IgD-negative memory B cell (primary cell): ENCODE results near the gene M6PR. TPM values are rescaled to one million over a fixed set of nuclear protein-coding genes. Genes with fewer than 3 reads are reported as not detected.

Experiments
- H3K27ac Mint-ChIP-seq, 3 donors: one replicate each; pipeline ENCODE4 v1.8.0; 2020 to 2022; ENCODE audit warnings: mild to moderate bottlenecking in 3 of 3, mixed read lengths in 3 of 3, moderate library complexity in 1 of 3
- H3K27me3 Mint-ChIP-seq: one replicate; pipeline ENCODE4 v1.8.0; 2021; ENCODE audit warnings: mixed read lengths
- H3K36me3 Mint-ChIP-seq: one replicate; pipeline ENCODE4 v1.8.0; 2020; ENCODE audit warnings: mild to moderate bottlenecking, mixed read lengths
- H3K4me1 Mint-ChIP-seq, 3 donors: one replicate each; pipeline ENCODE4 v1.8.0; 2020 to 2022; ENCODE audit warnings: mixed read lengths in 3 of 3, mild to moderate bottlenecking in 1 of 3
- H3K4me3 Mint-ChIP-seq, 4 donors: one replicate each; pipeline ENCODE4 v1.8.0; 2020 to 2022; ENCODE audit warnings: mild to moderate bottlenecking in 4 of 4, mixed read lengths in 4 of 4, moderate library complexity in 3 of 4
- H3K9me3 Mint-ChIP-seq, 3 donors: one replicate each; pipeline ENCODE4 v1.8.0; 2020 to 2021; ENCODE audit warnings: mixed read lengths in 3 of 3, mild to moderate bottlenecking in 1 of 3
- polyA plus RNA-seq: library from polyadenylated mRNA; unstranded; fragments of 300-500 nt; fragmentation: Illumina TruSeq; gene quantifications from one replicate; pipeline ENCODE4 v1.2.3, GENCODE V29; 2021

M6PR gene
- polyA plus RNA-seq = 186 TPM

DNA sequence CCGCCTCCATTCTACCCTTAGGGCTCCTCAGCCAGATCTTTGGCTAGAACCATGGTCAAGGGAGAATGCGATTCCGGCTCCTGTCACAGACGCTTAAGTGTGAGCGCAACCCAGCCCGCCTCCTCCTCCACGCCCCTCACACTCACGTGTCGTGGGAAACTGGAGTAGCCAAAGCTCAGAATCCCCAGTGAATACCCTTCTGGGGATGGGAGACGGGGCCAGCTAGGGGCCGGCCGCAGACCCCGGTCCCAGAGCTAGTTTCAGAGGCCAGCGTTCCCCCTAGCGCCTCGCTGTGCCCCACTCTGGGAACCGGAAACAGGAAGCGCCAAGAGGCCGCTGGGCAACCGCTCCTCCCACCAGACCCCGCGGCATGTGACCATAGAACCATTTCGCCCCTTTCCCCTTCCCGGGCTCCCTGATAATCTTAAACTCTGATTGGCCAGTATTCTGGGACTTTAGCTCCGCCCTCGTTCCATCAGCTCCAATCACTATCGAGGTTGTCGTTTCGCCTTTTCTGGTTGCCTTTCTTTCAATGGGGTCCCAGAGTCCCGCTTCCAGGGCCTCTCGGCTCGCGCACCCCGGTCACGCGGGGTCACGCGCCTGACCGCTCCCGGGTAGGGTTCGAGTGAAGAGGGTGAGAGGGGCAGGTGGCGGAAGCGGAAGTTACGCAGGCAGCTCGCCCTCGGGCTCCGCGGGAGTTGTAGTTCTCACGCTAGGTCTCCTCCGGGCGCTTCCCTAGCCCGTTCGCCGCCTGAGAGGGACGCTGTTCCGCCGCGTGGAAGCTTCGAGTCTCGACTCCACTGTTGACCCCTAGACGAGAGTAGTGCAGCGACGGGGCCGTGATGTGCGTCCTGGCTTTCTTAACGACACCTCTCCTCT is at the start of gene M6PR:
M6PR (minus strand) TSS at position 304 of the 879 bp plus-strand sequence. CDS start 3,241 bp downstream, outside the sequence.
- peaks cover 10% of the 10 kb centered on the region for H3K36me3 Mint-ChIP-seq
- peaks cover 27 to 44% (median 42%) of the 10 kb centered on the region in 3 donors for H3K4me1 Mint-ChIP-seq
- H3K27me3 Mint-ChIP-seq = no peaks in the 10 kb centered on the region
- peaks cover 0 to 7% (median 2%) of the 10 kb centered on the region in 3 donors for H3K9me3 Mint-ChIP-seq
- peak within 1 kb of the TSS; percentile 93 to 98 (median 96) for H3K4me3 Mint-ChIP-seq
- peak within 1 kb of the TSS; percentile 84 to 99 (median 95) for H3K27ac Mint-ChIP-seq

- Mint-ChIP-seq H3K36me3 (peaks cover 2% of the 10 kb centered on the region), H3K4me1 (no peaks in the 10 kb centered on the region), H3K9me3 (no peaks in the 10 kb centered on the region), H3K27ac (peak overlapping the region in 1 of 3 donors; percentile 37), H3K4me3 (peak overlapping the region in 1 of 4 donors; percentile 33), H3K27me3 (no peaks in the 10 kb centered on the region)
Measured at GRCh38 chr12:8996682-8997405, 47.4 kb upstream of the M6PR start.

DNA sequence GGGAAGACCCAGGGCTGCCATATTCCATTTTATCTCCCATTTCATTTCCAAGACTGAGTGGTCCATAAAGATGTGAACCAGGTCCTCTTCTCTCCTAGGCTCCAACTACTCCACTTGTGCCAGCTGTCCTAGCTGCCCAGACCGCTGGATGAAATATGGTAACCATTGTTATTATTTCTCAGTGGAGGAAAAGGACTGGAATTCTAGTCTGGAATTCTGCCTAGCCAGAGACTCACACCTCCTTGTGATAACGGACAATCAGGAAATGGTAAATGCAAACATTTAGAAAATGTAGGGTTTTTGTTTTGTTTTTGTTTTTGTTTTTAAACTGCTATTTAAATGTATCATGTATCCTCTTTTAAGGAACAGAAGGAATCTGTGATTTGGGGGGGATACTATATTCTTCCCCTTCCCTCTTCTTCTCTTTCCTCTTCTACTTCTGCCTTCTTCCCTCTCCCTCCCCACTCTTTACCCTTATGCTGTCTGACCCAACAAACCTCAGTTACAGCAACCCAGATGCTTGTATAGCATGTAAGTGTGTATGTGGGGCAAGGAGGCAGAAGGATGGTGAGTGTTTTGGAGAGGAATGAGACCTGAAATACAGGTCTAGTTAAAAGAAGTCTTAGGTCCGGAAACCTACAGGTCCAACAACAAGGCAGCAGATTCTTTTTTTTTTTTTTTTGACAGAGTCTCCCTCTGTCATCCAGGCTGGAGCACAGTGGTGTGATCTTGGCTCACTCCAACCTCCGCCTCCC is 45.8 kb upstream of the M6PR start:
- H3K4me1 Mint-ChIP-seq = no peaks in the 10 kb centered on the region
- no peaks in the 10 kb centered on the region for H3K27me3 Mint-ChIP-seq
- no peaks in the 10 kb centered on the region for H3K9me3 Mint-ChIP-seq
- peak overlapping the region in 1 of 3 donors; percentile 25 for H3K27ac Mint-ChIP-seq
- H3K36me3 Mint-ChIP-seq = peaks cover 2% of the 10 kb centered on the region
- H3K4me3 Mint-ChIP-seq = peak overlapping the region in 1 of 4 donors; percentile 49

GRCh38 chr12:8993827-8994226 is 44.4 kb upstream of the M6PR start:
- Mint-ChIP-seq H3K27me3 (no peaks in the 10 kb centered on the region), H3K36me3 (peaks cover 2% of the 10 kb centered on the region), H3K27ac (no peak overlapping the region), H3K4me1 (peaks cover 4 to 11% (median 4%) of the 10 kb centered on the region in 3 donors), H3K4me3 (no peak overlapping the region), H3K9me3 (no peaks in the 10 kb centered on the region)

DNA sequence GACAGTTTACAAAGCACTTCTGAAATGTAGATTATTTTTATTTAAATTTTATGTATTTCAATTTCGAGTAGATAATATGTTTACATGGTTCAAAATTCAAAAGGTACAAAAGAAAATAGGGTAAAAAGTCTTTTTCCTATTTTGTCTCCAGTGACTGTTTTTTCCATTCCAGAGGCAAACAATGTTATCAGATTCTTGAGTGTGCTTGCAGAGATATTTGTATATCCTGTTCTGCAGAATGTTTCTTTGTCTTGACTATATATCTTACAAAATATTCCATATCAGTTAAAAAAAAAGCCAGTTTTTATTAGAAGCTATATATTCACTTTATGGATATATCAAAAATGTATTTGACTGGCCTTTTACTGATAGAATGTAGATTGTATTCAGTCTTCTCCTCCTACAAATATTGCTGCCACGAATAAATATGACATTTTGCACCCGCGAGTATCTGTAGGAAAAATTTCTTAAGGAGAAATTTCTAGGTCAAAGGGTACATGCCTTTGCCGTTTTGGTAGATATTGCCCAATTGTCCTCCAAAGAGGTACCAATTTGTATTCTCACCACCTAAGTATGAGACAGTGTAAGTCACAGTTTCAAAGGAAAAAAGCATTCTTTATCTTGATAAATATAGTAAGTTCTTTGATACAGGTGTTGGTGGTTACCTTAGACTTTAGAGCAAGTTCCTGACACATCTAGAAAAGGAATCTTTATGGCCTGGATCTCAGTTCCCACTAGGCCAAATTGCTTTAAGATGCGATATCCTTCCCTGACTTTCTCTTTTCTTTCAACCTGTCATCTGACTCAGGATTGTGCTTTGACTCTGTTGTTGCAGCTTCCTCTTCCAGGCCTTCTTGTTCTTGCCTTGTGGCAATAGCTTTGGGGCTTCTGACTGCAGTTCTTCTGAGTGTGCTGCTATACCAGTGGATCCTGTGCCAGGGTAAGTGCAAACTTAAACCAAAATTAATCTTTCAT is 42.2 kb upstream of the M6PR start:
- Mint-ChIP-seq H3K4me1 (peaks cover 9 to 21% (median 14%) of the 10 kb centered on the region in 3 donors), H3K9me3 (no peaks in the 10 kb centered on the region), H3K36me3 (peaks cover 2% of the 10 kb centered on the region), H3K4me3 (peak overlapping the region in 1 of 4 donors; percentile 24), H3K27ac (no peak overlapping the region), H3K27me3 (no peaks in the 10 kb centered on the region)

DNA sequence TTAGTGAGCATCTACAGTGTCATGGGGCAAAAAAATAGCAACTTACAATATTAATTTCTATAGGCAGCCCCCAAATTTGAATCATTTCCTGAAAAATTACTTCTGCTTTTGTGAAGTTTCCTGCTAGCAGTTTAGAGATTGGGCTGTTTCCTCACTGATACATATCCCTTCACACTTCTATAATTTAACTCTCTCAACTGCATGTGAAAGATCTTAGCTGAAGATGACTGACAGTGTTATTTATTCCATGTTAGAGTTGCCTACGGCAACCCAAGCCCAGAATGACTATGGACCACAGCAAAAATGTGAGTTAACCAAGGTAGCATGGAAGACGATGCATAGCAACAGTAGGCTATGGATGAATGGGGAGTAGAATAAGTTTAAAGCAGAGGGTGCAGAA is 40.0 kb upstream of the M6PR start, which contains the start of gene KLRG1:
KLRG1 (plus strand) TSS at position 134 of the 400 bp plus-strand sequence; CDS start at position 224, 90 bp downstream.
- H3K36me3 Mint-ChIP-seq = no peaks in the 10 kb centered on the region
- H3K27me3 Mint-ChIP-seq = no peaks in the 10 kb centered on the region
- peak within 1 kb of the TSS in 3 of 4 donors; percentile 32 to 76 (median 47) for H3K4me3 Mint-ChIP-seq
- H3K4me1 Mint-ChIP-seq = peaks cover 9 to 21% (median 14%) of the 10 kb centered on the region in 3 donors
- H3K9me3 Mint-ChIP-seq = no peaks in the 10 kb centered on the region
- H3K27ac Mint-ChIP-seq = peak within 1 kb of the TSS in 2 of 3 donors; percentile 9 to 42

DNA sequence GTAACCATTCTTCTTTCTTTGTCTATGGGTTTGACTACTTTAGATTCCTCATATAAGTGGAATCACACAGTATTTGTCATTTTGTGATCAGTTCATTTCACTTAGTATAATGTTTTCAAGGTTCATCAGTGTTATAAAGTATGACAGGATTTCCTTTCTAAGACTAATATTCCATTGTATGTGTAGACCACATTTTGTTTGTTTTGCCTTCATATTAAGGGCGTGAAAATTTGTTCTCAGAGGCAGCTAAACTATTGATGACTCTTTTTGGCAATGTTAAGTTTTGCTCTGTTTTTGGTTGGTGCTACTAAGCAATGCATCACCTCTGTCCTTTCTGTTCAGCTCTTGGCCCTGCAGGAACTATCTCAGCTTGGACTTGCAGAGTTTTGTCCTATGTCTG is 38.2 kb upstream of the M6PR start:
- peaks cover 9 to 21% (median 14%) of the 10 kb centered on the region in 3 donors for H3K4me1 Mint-ChIP-seq
- no peaks in the 10 kb centered on the region for H3K9me3 Mint-ChIP-seq
- no peaks in the 10 kb centered on the region for H3K36me3 Mint-ChIP-seq
- no peak overlapping the region for H3K27ac Mint-ChIP-seq
- H3K27me3 Mint-ChIP-seq = no peaks in the 10 kb centered on the region
- H3K4me3 Mint-ChIP-seq = peak overlapping the region in 2 of 4 donors; percentile 19 to 69

- H3K9me3 Mint-ChIP-seq = no peaks in the 10 kb centered on the region
- no peaks in the 10 kb centered on the region for H3K27me3 Mint-ChIP-seq
- no peak overlapping the region for H3K4me3 Mint-ChIP-seq
- no peaks in the 10 kb centered on the region for H3K36me3 Mint-ChIP-seq
- H3K27ac Mint-ChIP-seq = no peak overlapping the region
- H3K4me1 Mint-ChIP-seq = peaks cover 9 to 21% (median 14%) of the 10 kb centered on the region in 3 donors
Measured at GRCh38 chr12:8987163-8987562, 37.7 kb upstream of the M6PR start.

GRCh38 chr12:8985213-8985754 is 35.8 kb upstream of the M6PR start:
- Mint-ChIP-seq H3K27me3 (no peaks in the 10 kb centered on the region), H3K36me3 (no peaks in the 10 kb centered on the region), H3K4me1 (peaks cover 9 to 21% (median 14%) of the 10 kb centered on the region in 3 donors)

DNA sequence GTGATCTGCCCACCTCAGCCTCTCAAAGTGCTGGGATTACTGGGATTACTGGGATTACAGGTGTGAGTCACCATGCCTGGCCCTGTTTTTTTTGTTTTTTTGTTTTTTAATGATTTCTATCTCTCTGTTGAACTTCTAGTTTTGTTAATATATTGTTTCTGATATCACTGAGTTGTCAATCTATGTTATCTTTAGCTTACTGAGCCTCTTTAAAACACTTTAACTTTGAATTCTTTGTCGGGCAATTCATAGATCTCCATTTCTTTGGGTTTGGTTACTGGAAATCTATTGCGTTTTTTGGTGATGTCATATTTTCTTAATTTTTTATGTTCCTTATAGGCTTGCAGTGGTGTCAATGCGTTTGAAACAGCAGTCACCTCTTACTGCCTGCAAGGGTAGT is 30.7 kb upstream of the M6PR start:
- H3K27ac Mint-ChIP-seq = no peak overlapping the region
- peak overlapping the region in 1 of 4 donors; percentile 60 for H3K4me3 Mint-ChIP-seq
- no peaks in the 10 kb centered on the region for H3K27me3 Mint-ChIP-seq
- no peaks in the 10 kb centered on the region for H3K4me1 Mint-ChIP-seq
- peaks cover 6% of the 10 kb centered on the region for H3K36me3 Mint-ChIP-seq
- H3K9me3 Mint-ChIP-seq = peaks cover 0 to 15% (median 9%) of the 10 kb centered on the region in 3 donors

More at GRCh38 chr12:8985213-8985754, 35.8 kb upstream of the M6PR start:
- no peak overlapping the region for H3K4me3 Mint-ChIP-seq
- peaks cover 0 to 3% (median 2%) of the 10 kb centered on the region in 3 donors for H3K9me3 Mint-ChIP-seq
- no peak overlapping the region for H3K27ac Mint-ChIP-seq

DNA sequence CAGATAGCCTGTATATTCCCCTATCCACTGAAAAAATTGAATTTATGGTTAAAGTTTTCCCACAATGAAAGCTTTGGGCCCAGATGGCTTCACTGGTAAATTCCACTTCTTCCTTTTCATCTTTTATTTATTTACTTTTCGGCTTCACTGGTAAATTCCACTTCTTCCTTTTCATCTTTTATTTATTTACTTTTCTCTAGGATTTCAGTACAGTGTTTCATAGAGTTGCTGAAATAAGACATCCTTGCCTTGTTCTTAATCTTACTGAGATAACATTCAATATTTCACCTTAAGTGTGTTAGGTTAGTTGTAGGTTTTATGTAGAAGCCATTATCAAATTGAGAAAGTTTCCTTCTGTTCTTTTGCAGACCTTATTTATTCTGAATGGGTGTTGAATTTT is 21.0 kb upstream of the M6PR start:
- Mint-ChIP-seq H3K4me3 (no peak overlapping the region), H3K36me3 (peaks cover 1% of the 10 kb centered on the region), H3K27ac (no peak overlapping the region), H3K9me3 (peaks cover 2 to 15% (median 11%) of the 10 kb centered on the region in 3 donors), H3K4me1 (no peaks in the 10 kb centered on the region), H3K27me3 (no peaks in the 10 kb centered on the region)

GRCh38 chr12:8969861-8970411 is 20.5 kb upstream of the M6PR start:
- Mint-ChIP-seq H3K27me3 (no peaks in the 10 kb centered on the region), H3K4me3 (no peak overlapping the region), H3K36me3 (peaks cover 1% of the 10 kb centered on the region), H3K27ac (no peak overlapping the region), H3K4me1 (no peaks in the 10 kb centered on the region), H3K9me3 (peaks cover 2 to 15% (median 11%) of the 10 kb centered on the region in 3 donors)

- no peaks in the 10 kb centered on the region for H3K4me1 Mint-ChIP-seq
- H3K27me3 Mint-ChIP-seq = no peaks in the 10 kb centered on the region
- H3K9me3 Mint-ChIP-seq = peaks cover 2 to 15% (median 14%) of the 10 kb centered on the region in 3 donors
- peaks cover 4% of the 10 kb centered on the region for H3K36me3 Mint-ChIP-seq
- H3K27ac Mint-ChIP-seq = no peak overlapping the region
- no peak overlapping the region for H3K4me3 Mint-ChIP-seq
Measured at GRCh38 chr12:8968761-8969160, 19.3 kb upstream of the M6PR start.
